GM18526 (cell line): ENCODE results near the gene GCLC.

Source experiments
- POLR2A ChIP-seq: IDR thresholded peaks from 3 replicates; pipeline ENCODE4 v1.6.1; 2011; ENCODE audit not compliant: insufficient read length; ENCODE audit errors: extremely low read depth

The GCLC gene

DNA sequence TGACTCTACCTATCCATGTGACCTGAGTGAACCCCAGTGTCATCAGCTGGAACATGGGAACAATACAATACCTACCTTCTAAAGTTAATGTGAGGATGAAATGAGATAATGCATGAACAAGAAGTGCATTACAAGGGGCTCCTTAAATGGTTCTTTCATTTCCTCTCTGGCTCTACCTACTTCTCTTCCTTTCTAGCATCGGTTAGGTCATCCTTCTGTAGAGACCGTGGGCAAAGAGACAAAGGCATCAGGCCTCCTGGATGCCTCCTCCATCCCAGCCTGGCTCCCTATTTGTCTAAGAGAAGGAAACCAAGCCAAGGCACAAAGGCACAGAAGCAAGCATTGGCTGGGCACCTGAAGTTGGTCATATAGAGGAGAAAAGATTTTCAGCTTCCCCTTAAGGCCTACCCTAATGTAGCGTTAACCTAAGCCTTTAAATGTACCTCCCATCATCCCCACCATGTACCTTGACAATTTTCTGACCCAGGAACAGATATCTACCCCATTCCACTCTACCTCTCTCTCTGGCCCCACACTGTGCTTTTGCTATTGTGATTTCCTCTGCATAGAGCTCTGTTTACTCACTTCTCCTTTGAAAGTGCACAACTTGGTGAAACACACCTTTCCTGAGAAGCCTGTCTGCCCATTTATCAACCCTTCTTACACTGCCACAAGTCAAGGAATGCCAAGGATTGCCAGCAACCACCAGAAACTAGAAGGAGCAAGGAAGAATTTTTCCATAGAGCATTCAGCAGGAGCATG lies 86.6 kb downstream of the GCLC start:
- no peak for TF ChIP-seq POLR2A

- TF ChIP-seq POLR2A: no peak
Observed at GRCh38 chr6:53456809-53457208, 88.1 kb downstream of the GCLC start.

GRCh38 chr6:53455678-53456077 lies 89.2 kb downstream of the GCLC start:
- no peak for TF ChIP-seq POLR2A

DNA sequence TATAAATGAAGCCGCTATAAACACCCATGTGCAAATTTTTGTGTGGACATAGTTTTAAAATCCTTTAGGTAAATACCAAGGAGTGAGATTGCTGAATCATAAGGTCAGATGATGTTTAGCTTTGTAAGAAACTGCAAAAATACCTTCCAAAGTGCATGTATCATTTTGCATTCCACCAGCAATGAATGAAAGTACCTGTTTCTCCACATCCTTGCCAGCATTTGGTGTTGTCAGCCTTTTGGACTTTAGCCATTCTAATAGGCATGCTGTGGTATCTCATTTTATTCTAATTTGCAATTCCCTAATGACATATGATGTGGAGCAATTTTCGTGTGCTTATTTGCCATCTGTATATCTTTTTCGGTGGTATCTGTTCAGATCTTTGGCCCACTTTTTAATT lies 93.7 kb downstream of the GCLC start:
- no peak for TF ChIP-seq POLR2A

- no peak for TF ChIP-seq POLR2A
Observed at GRCh38 chr6:53447865-53448264, 97.0 kb downstream of the GCLC start.
